Endodermal cell (in vitro differentiated cells): ENCODE results near the gene NFIC. TPM values are rescaled to one million over a fixed set of nuclear protein-coding genes. Genes with fewer than 3 reads are reported as not detected.
"Not testable (repeated sequence)": the region's sequence is repeated elsewhere in the genome, so short reads cannot be mapped to it uniquely, and the experiment has no call there.

Experiments
- DNase-seq: peaks from one replicate; pipeline ENCODE4 v3.0.0-alpha.2; 2017
- H3K27ac ChIP-seq: 2 replicates; pipeline ENCODE4 v1.5.1; 2013; ENCODE audit warnings: mild to moderate bottlenecking, low read depth, low read length, moderate library complexity
- H3K27me3 ChIP-seq: 2 replicates; pipeline ENCODE4 v1.6.1; 2013; ENCODE audit warnings: mild to moderate bottlenecking, low read length, moderate library complexity; ENCODE audit not compliant: insufficient read depth, control insufficient read depth, poor library complexity, severe bottlenecking
- H3K36me3 ChIP-seq: 2 replicates; pipeline ENCODE4 v1.7.0; 2013; ENCODE audit warnings: mild to moderate bottlenecking, low read length, moderate library complexity; ENCODE audit not compliant: control insufficient read depth, insufficient read depth
- H3K4me1 ChIP-seq: one replicate; pipeline ENCODE4 v1.7.0; 2013; ENCODE audit warnings: low read length; ENCODE audit not compliant: control insufficient read depth, insufficient read depth
- H3K4me3 ChIP-seq: 2 replicates; pipeline ENCODE4 v1.5.1; 2013; ENCODE audit warnings: mild to moderate bottlenecking, low read length, moderate library complexity
- H3K9ac ChIP-seq: 2 replicates; pipeline ENCODE4 v1.6.1; 2013; ENCODE audit warnings: mild to moderate bottlenecking, low read length, moderate library complexity; ENCODE audit not compliant: poor library complexity, severe bottlenecking; ENCODE audit errors: extremely low read depth
- H3K9me3 ChIP-seq: 2 replicates; pipeline ENCODE4 v1.6.1; 2013; ENCODE audit warnings: mild to moderate bottlenecking, low read length, moderate library complexity; ENCODE audit not compliant: control insufficient read depth
- H3K27ac Mint-ChIP-seq: 2 replicates; pipeline ENCODE4 v1.8.0; 2020; ENCODE audit warnings: mixed read lengths
- H3K27me3 Mint-ChIP-seq: 2 replicates; pipeline ENCODE4 v1.8.0; 2021; ENCODE audit warnings: mild to moderate bottlenecking, mixed read lengths; ENCODE audit not compliant: insufficient read depth
- H3K36me3 Mint-ChIP-seq: 2 replicates; pipeline ENCODE4 v1.8.0; 2020; ENCODE audit warnings: low read depth, mixed read lengths
- H3K4me1 Mint-ChIP-seq: 2 replicates; pipeline ENCODE4 v1.8.0; 2020; ENCODE audit warnings: mixed read lengths
- H3K4me3 Mint-ChIP-seq: 2 replicates; pipeline ENCODE4 v1.8.0; 2020; ENCODE audit warnings: mild to moderate bottlenecking, moderate library complexity, mixed read lengths
- H3K9me3 Mint-ChIP-seq: 2 replicates; pipeline ENCODE4 v1.8.0; 2020; ENCODE audit warnings: mild to moderate bottlenecking, mixed read lengths
- CTCF ChIP-seq: fragments of 200-600 bp; sonication (generic); conservative IDR thresholded peaks from 2 replicates; pipeline ENCODE4 v1.5.0; 2021; ENCODE audit warnings: antibody characterized with exemption, mild to moderate bottlenecking
- WGBS, 2 experiments: methylation state at CpG; one replicate each; pipeline versions ENCODE4 v1.1.5 to v1.1.7; 2013; ENCODE audit warnings: missing lambda C conversion rate in 2 of 2, mixed read lengths in 1 of 2; ENCODE audit not compliant: insufficient coverage in 1 of 2, insufficient read length in 1 of 2; 5-methylcytosine and 5-hydroxymethylcytosine counted together
- total RNA-seq, 2 donors: library from RNA; stranded (reverse); fragmentation: NEBNext Ultra II Directional in 1 of 2; extraction: Animal tissue kit (Norgen Biotek cat#: 25700) in 1 of 2; gene quantifications; 2 replicates in 1 of 2; 3 replicates in 1 of 2; pipeline ENCODE4 v1.2.1, GENCODE V29; 2021

The NFIC gene
- total RNA-seq, 2 donors from 2014 or later: 5.2 to 6.6 TPM

- H3K9me3 ChIP-seq: no peaks in the 10 kb centered on the region
- H3K4me3 Mint-ChIP-seq: no peak overlapping the region
- no peaks in the 10 kb centered on the region for H3K4me1 Mint-ChIP-seq
- 80 to 84% methylated on average over 9 of the region's 9 CpGs for WGBS, 2 experiments
- H3K27ac ChIP-seq: no peak overlapping the region
- no peak overlapping the region for H3K27ac Mint-ChIP-seq
- H3K4me3 ChIP-seq: no peak overlapping the region
- H3K36me3 Mint-ChIP-seq: no peaks in the 10 kb centered on the region
- H3K27me3 Mint-ChIP-seq: peaks cover 51% of the 10 kb centered on the region
- H3K36me3 ChIP-seq: no peaks in the 10 kb centered on the region
- TF ChIP-seq CTCF: no peak
- H3K27me3 ChIP-seq: peaks cover 15% of the 10 kb centered on the region
- no peaks in the 10 kb centered on the region for H3K4me1 ChIP-seq
- DNase-seq: no peak
- no peak overlapping the region for H3K9ac ChIP-seq
- H3K9me3 Mint-ChIP-seq: no peaks in the 10 kb centered on the region
Observed at GRCh38 chr19:3330047-3330446, 36.3 kb upstream of the NFIC start.

GRCh38 chr19:3332232-3332631 lies 34.2 kb upstream of the NFIC start:
- H3K36me3 ChIP-seq, H3K4me3 Mint-ChIP-seq, H3K4me3 ChIP-seq, H3K9me3 ChIP-seq, H3K4me1 Mint-ChIP-seq, H3K27ac Mint-ChIP-seq, H3K9ac ChIP-seq, H3K36me3 Mint-ChIP-seq, H3K9me3 Mint-ChIP-seq, DNase-seq, H3K27ac ChIP-seq, H3K4me1 ChIP-seq: not testable (repeated sequence)
- H3K27me3 Mint-ChIP-seq: peaks cover 54% of the 10 kb centered on the region
- H3K27me3 ChIP-seq: peaks cover 15% of the 10 kb centered on the region
- no CpG with 5 or more reads among the region's 1 CpG for WGBS, 2 experiments

GRCh38 chr19:3333020-3333583 lies 33.3 kb upstream of the NFIC start:
- 53% methylated on average over 4 of the region's 4 CpGs; no CpG with 5 or more reads in 1 of the 2 experiments for WGBS, 2 experiments
- Mint-ChIP-seq H3K4me3 (no peak overlapping the region), H3K27me3 (peaks cover 54% of the 10 kb centered on the region), H3K4me1 (no peaks in the 10 kb centered on the region), H3K36me3 (no peaks in the 10 kb centered on the region), H3K9me3 (no peaks in the 10 kb centered on the region), H3K27ac (no peak overlapping the region)
- no peaks in the 10 kb centered on the region for H3K36me3 ChIP-seq
- no peak for TF ChIP-seq CTCF
- H3K4me3 ChIP-seq: no peak overlapping the region
- H3K9ac ChIP-seq: no peak overlapping the region
- no peak overlapping the region for H3K27ac ChIP-seq
- peaks cover 15% of the 10 kb centered on the region for H3K27me3 ChIP-seq
- H3K9me3 ChIP-seq: no peaks in the 10 kb centered on the region
- no peaks in the 10 kb centered on the region for H3K4me1 ChIP-seq
- no peak for DNase-seq

- no peak overlapping the region for H3K9ac ChIP-seq
- no peaks in the 10 kb centered on the region for H3K36me3 Mint-ChIP-seq
- H3K4me3 Mint-ChIP-seq: no peak overlapping the region
- no peak overlapping the region for H3K27ac ChIP-seq
- no peaks in the 10 kb centered on the region for H3K9me3 ChIP-seq
- no peak overlapping the region for H3K4me3 ChIP-seq
- no peaks in the 10 kb centered on the region for H3K36me3 ChIP-seq
- no peaks in the 10 kb centered on the region for H3K4me1 Mint-ChIP-seq
- H3K27me3 ChIP-seq: peaks cover 15% of the 10 kb centered on the region
- no peak overlapping the region for H3K27ac Mint-ChIP-seq
- H3K9me3 Mint-ChIP-seq: no peaks in the 10 kb centered on the region
- DNase-seq: no peak
- H3K4me1 ChIP-seq: no peaks in the 10 kb centered on the region
- whole genome bisulfite sequencing, 2 experiments: 77 to 90% methylated on average over 3 to 7 of the region's 8 CpGs
- H3K27me3 Mint-ChIP-seq: peaks cover 54% of the 10 kb centered on the region
- TF ChIP-seq CTCF: no peak
Observed at GRCh38 chr19:3333662-3334061, 32.7 kb upstream of the NFIC start.

- H3K4me3 Mint-ChIP-seq, H3K27ac ChIP-seq, H3K4me1 Mint-ChIP-seq, H3K9me3 ChIP-seq, H3K9ac ChIP-seq, H3K9me3 Mint-ChIP-seq, H3K36me3 ChIP-seq, H3K36me3 Mint-ChIP-seq, H3K27ac Mint-ChIP-seq, H3K4me1 ChIP-seq, DNase-seq, H3K4me3 ChIP-seq: not testable (repeated sequence)
- peaks cover 48% of the 10 kb centered on the region for H3K27me3 Mint-ChIP-seq
- WGBS, 2 experiments: 87 to 89% methylated on average over 5 to 8 of the region's 8 CpGs
- peaks cover 15% of the 10 kb centered on the region for H3K27me3 ChIP-seq
Observed at GRCh38 chr19:3334749-3335430, 31.5 kb upstream of the NFIC start.
